H9 (cell line): ENCODE measurements around the gene MAPK8IP3. TPM values are rescaled to one million over a fixed set of nuclear protein-coding genes. Genes with fewer than 3 reads are reported as not detected.

Source experiments
- DNase-seq: peaks from one replicate; pipeline ENCODE4 v3.0.0-alpha.2; 2017
- H2AFZ ChIP-seq: one replicate; pipeline ENCODE4 v1.6.1; 2013; ENCODE audit warnings: mild to moderate bottlenecking, low read length, control low read depth, moderate library complexity
- H2AK5ac ChIP-seq: 2 replicates; pipeline ENCODE4 v1.6.1; 2013; ENCODE audit warnings: low read length, control low read depth, mixed read lengths; ENCODE audit not compliant: insufficient read length
- H2BK120ac ChIP-seq: one replicate; pipeline ENCODE4 v1.6.1; 2013; ENCODE audit warnings: low read depth, mild to moderate bottlenecking, low read length, control low read depth, inconsistent platforms; ENCODE audit not compliant: poor library complexity, severe bottlenecking
- H2BK12ac ChIP-seq: 2 replicates; pipeline ENCODE4 v1.6.1; 2013; ENCODE audit warnings: low read length, control low read depth, mixed read lengths, low read depth; ENCODE audit not compliant: insufficient read length
- H2BK15ac ChIP-seq: 2 replicates; pipeline ENCODE4 v1.6.1; 2013; ENCODE audit warnings: low read depth, low read length, control low read depth
- H2BK20ac ChIP-seq: one replicate; pipeline ENCODE4 v1.6.1; 2013; ENCODE audit warnings: low read depth, mild to moderate bottlenecking, low read length, control low read depth, inconsistent platforms; ENCODE audit not compliant: poor library complexity, severe bottlenecking
- H2BK5ac ChIP-seq: 2 replicates; pipeline ENCODE4 v1.6.1; 2013; ENCODE audit warnings: low read length, control low read depth, mixed read lengths; ENCODE audit not compliant: insufficient read length
- H3K14ac ChIP-seq: 2 replicates; pipeline ENCODE4 v1.6.1; 2013; ENCODE audit warnings: low read length, control low read depth; ENCODE audit not compliant: insufficient read depth
- H3K18ac ChIP-seq: 2 replicates; pipeline ENCODE4 v1.6.1; 2013; ENCODE audit warnings: low read depth, mild to moderate bottlenecking, mixed read lengths, low read length, control low read depth; ENCODE audit not compliant: insufficient read length
- H3K23ac ChIP-seq: 2 replicates; pipeline ENCODE4 v1.6.1; 2013; ENCODE audit warnings: low read length, control low read depth, mixed read lengths, low read depth; ENCODE audit not compliant: insufficient read length
- H3K23me2 ChIP-seq: 2 replicates; pipeline ENCODE4 v1.6.1; 2013; ENCODE audit warnings: low read depth, mild to moderate bottlenecking, mixed read lengths, low read length, control low read depth; ENCODE audit not compliant: insufficient read length, poor library complexity, severe bottlenecking
- H3K27ac ChIP-seq: 2 replicates; pipeline ENCODE4 v1.5.1; 2013; ENCODE audit warnings: low read length, control low read depth, mixed read lengths, low read depth; ENCODE audit not compliant: insufficient read length
- H3K27me3 ChIP-seq: 2 replicates; pipeline ENCODE4 v1.6.1; 2013; ENCODE audit warnings: low read length, control low read depth, inconsistent platforms; ENCODE audit not compliant: insufficient read depth
- H3K4ac ChIP-seq: 2 replicates; pipeline ENCODE4 v1.6.1; 2013; ENCODE audit warnings: low read depth, mild to moderate bottlenecking, control low read depth, inconsistent platforms, low read length, moderate library complexity
- H3K4me1 ChIP-seq: 2 replicates; pipeline ENCODE4 v1.6.1; 2013; ENCODE audit warnings: low read length, control low read depth, inconsistent platforms; ENCODE audit not compliant: insufficient read depth
- H3K4me2 ChIP-seq: 2 replicates; pipeline ENCODE4 v1.6.1; 2013; ENCODE audit warnings: low read length, control low read depth, mixed read lengths; ENCODE audit not compliant: insufficient read length, insufficient read depth
- H3K56ac ChIP-seq: 2 replicates; pipeline ENCODE4 v1.6.1; 2013; ENCODE audit warnings: low read depth, mild to moderate bottlenecking, mixed read lengths, low read length, control low read depth; ENCODE audit not compliant: insufficient read length
- H3K79me1 ChIP-seq: 2 replicates; pipeline ENCODE4 v1.6.1; 2013; ENCODE audit warnings: low read depth, mild to moderate bottlenecking, moderate library complexity, low read length, control low read depth, inconsistent platforms; ENCODE audit not compliant: insufficient read depth, poor library complexity, severe bottlenecking
- H3K79me2 ChIP-seq: 2 replicates; pipeline ENCODE4 v1.6.1; 2013; ENCODE audit warnings: low read length, control low read depth, inconsistent platforms; ENCODE audit not compliant: insufficient read depth
- H3K9ac ChIP-seq: 2 replicates; pipeline ENCODE4 v1.6.1; 2013; ENCODE audit warnings: low read length, control low read depth, mixed read lengths; ENCODE audit not compliant: insufficient read length; ENCODE audit errors: extremely low read depth
- H3K9me3 ChIP-seq: one replicate; pipeline ENCODE4 v1.6.1; 2013; ENCODE audit warnings: low read depth, low read length, inconsistent platforms; ENCODE audit not compliant: control insufficient read depth
- H3T11ph ChIP-seq: one replicate; pipeline ENCODE4 v1.6.1; 2013; ENCODE audit warnings: mild to moderate bottlenecking, low read length, control low read depth, inconsistent platforms
- H4K20me1 ChIP-seq: one replicate; pipeline ENCODE4 v1.6.1; 2013; ENCODE audit not compliant: control insufficient read depth, insufficient read length, insufficient read depth
- H4K5ac ChIP-seq: 2 replicates; pipeline ENCODE4 v1.6.1; 2013; ENCODE audit warnings: low read depth, mild to moderate bottlenecking, mixed read lengths, low read length, control low read depth; ENCODE audit not compliant: insufficient read length
- H4K8ac ChIP-seq: replicated peaks from 2 replicates; pipeline ENCODE4 v1.6.1; 2013; ENCODE audit warnings: low read length, control low read depth, mixed read lengths, low read depth; ENCODE audit not compliant: insufficient read length
- H4K91ac ChIP-seq: 2 replicates; pipeline ENCODE4 v1.6.1; 2013; ENCODE audit warnings: low read depth, mild to moderate bottlenecking, moderate library complexity, mixed read lengths, low read length, control low read depth; ENCODE audit not compliant: insufficient read length
- H3K27ac Mint-ChIP-seq, 3 experiments: 2 replicates in 2 of 3; 3 replicates in 1 of 3; pipeline ENCODE4 v1.8.0; 2020 to 2021; ENCODE audit warnings: mixed read lengths in 3 of 3, mild to moderate bottlenecking in 1 of 3, moderate library complexity in 1 of 3
- H3K27me3 Mint-ChIP-seq: 2 replicates; pipeline ENCODE4 v1.8.0; 2021; ENCODE audit warnings: low read depth, mild to moderate bottlenecking, moderate library complexity, mixed read lengths
- H3K36me3 Mint-ChIP-seq, 3 experiments: 2 replicates in 2 of 3; 3 replicates in 1 of 3; pipeline ENCODE4 v1.8.0; 2020 to 2021; ENCODE audit warnings: low read depth in 3 of 3, mixed read lengths in 3 of 3; ENCODE audit not compliant: insufficient read depth in 1 of 3
- H3K4me1 Mint-ChIP-seq, 2 experiments: 2 replicates each; pipeline ENCODE4 v1.8.0; 2020; ENCODE audit warnings: mixed read lengths in 2 of 2
- H3K4me3 Mint-ChIP-seq, 2 experiments: 2 replicates in 1 of 2; 3 replicates in 1 of 2; pipeline ENCODE4 v1.8.0; 2020 to 2021; ENCODE audit warnings: mild to moderate bottlenecking in 2 of 2, mixed read lengths in 2 of 2, moderate library complexity in 1 of 2
- H3K9me3 Mint-ChIP-seq, 2 experiments: 2 replicates in 1 of 2; 3 replicates in 1 of 2; pipeline ENCODE4 v1.8.0; 2020; ENCODE audit warnings: mild to moderate bottlenecking in 2 of 2, mixed read lengths in 2 of 2, moderate library complexity in 1 of 2
- CTCF ChIP-seq: fragments of 200-600 bp; sonication (generic); conservative IDR thresholded peaks from 3 replicates; pipeline ENCODE4 v1.8.0; 2021; ENCODE audit warnings: antibody characterized with exemption, mild to moderate bottlenecking
- WGBS: extraction: QIAGEN DNeasy Blood & Tissue Kit; methylation state at CpG from one replicate; pipeline ENCODE4 v1.1.7; 2013; ENCODE audit warnings: missing lambda C conversion rate, low lambda C conversion rate, mixed read lengths; ENCODE audit not compliant: insufficient read length; ENCODE audit errors: extremely low coverage; 5-methylcytosine and 5-hydroxymethylcytosine counted together
- total RNA-seq: library from RNA; stranded (reverse); gene quantifications from 2 replicates; pipeline ENCODE4 v1.2.1, GENCODE V29; 2021

Gene MAPK8IP3
- total RNA-seq, 1 experiment from 2014 or later: 51.3 TPM

GRCh38 chr16:1751946-1752345, 46.0 kb downstream of the MAPK8IP3 start:
- Histone ChIP-seq H3K79me2 (no peaks in the 10 kb centered on the region), H3K23me2 (no peaks in the 10 kb centered on the region), H3K56ac (no peak overlapping the region), H3K27ac (no peak overlapping the region), H3K23ac (no peak overlapping the region), H3K14ac (no peak overlapping the region), H3K9ac (no peak overlapping the region), H2BK120ac (no peak overlapping the region), H3T11ph (no peak overlapping the region), H3K9me3 (no peaks in the 10 kb centered on the region), H3K4me2 (no peak overlapping the region), H4K8ac (no peak overlapping the region), H2BK5ac (no peak overlapping the region), H2BK15ac (no peak overlapping the region), H4K5ac (no peak overlapping the region), H3K4ac (no peak overlapping the region), H3K18ac (no peak overlapping the region), H3K27me3 (no peaks in the 10 kb centered on the region), H2BK20ac (no peak overlapping the region), H4K91ac (no peak overlapping the region), H3K79me1 (no peaks in the 10 kb centered on the region), H2AK5ac (no peak overlapping the region), H4K20me1 (no peaks in the 10 kb centered on the region), H3K4me1 (no peaks in the 10 kb centered on the region), H2AFZ (no peak overlapping the region), H2BK12ac (no peak overlapping the region)
- no peaks in the 10 kb centered on the region for H3K9me3 Mint-ChIP-seq
- DNase-seq: no peak
- no peaks in the 10 kb centered on the region for H3K4me1 Mint-ChIP-seq
- no CpG with 5 or more reads among the region's 16 CpGs for WGBS
- no peak overlapping the region for H3K4me3 Mint-ChIP-seq
- peaks cover 0 to 42% (median 34%) of the 10 kb centered on the region in 3 experiments; a peak in 6 of 7 replicates for H3K36me3 Mint-ChIP-seq
- no peaks in the 10 kb centered on the region for H3K27me3 Mint-ChIP-seq
- H3K27ac Mint-ChIP-seq: no peak overlapping the region
- no peak for TF ChIP-seq CTCF
